Upper lobe of left lung (tissue), 4 donors: ENCODE results near the gene ZDHHC1.

Source experiments
- CTCF ChIP-seq, 6 experiments: fragments of 450-650 bp in 4 of 6; fragments of 200-600 bp in 2 of 6; sonication (generic) in 2 of 6; IDR thresholded peaks; one replicate each; pipeline ENCODE4 v1.5.1; 2016 to 2019; ENCODE audit warnings: antibody characterized with exemption in 6 of 6
- EP300 ChIP-seq, 4 donors: sonication (generic); formaldehyde crosslinking; IDR thresholded peaks; one replicate each; pipeline ENCODE4 v1.5.1; 2017; ENCODE audit warnings: antibody characterized with exemption in 4 of 4, control low read depth in 2 of 4
- POLR2A ChIP-seq, 4 donors: fragments of 450-650 bp; IDR thresholded peaks; one replicate each; pipeline ENCODE4 v1.5.1; 2016 to 2017; ENCODE audit warnings: antibody characterized with exemption in 4 of 4, mild to moderate bottlenecking in 2 of 4

GRCh38 chr16:67387479-67388079 lies 28.7 kb downstream of the ZDHHC1 start:
- TF ChIP-seq CTCF (IDR thresholded peaks at IDR 0.05) (no peak), POLR2A (IDR thresholded peaks at IDR 0.05) (no peak), EP300 (IDR thresholded peaks at IDR 0.05) (no peak)
